Activated naive CD4-positive, alpha-beta T cell treated with anti-CD3 and anti-CD28 coated beads, Interleukin-2, amount 10 ng/mL, durations not matched to agents 7 days and 5 days (primary cell): Measurements from ENCODE around the gene NUAK1.

ENCODE experiments used
- CTCF ChIA-PET: fragments of 350-600 bp; sonication (Branson Sonifier 250); formaldehyde crosslinking; loops from one replicate; lab custom pipeline; 2021; ENCODE audit warnings: antibody characterized with exemption; lab: Charles Lee
- DNase-seq: peaks from one replicate; pipeline ENCODE4 v3.0.0-alpha.2; 2020
- H3K27ac Mint-ChIP-seq: one replicate; pipeline ENCODE4 v1.8.0; 2021; ENCODE audit warnings: mild to moderate bottlenecking, moderate library complexity, mixed read lengths
- H3K27me3 Mint-ChIP-seq: one replicate; pipeline ENCODE4 v1.8.0; 2021; ENCODE audit warnings: mild to moderate bottlenecking, mixed read lengths
- H3K36me3 Mint-ChIP-seq: one replicate; pipeline ENCODE4 v1.8.0; 2021; ENCODE audit warnings: mixed read lengths
- H3K4me1 Mint-ChIP-seq: one replicate; pipeline ENCODE4 v1.8.0; 2021; ENCODE audit warnings: mixed read lengths
- H3K4me3 Mint-ChIP-seq: one replicate; pipeline ENCODE4 v1.8.0; 2021; ENCODE audit warnings: mild to moderate bottlenecking, moderate library complexity, mixed read lengths
- H3K9me3 Mint-ChIP-seq: one replicate; pipeline ENCODE4 v1.8.0; 2021; ENCODE audit warnings: mixed read lengths

NUAK1 gene

GRCh38 chr12:106067606-106068205 lies 71.0 kb downstream of the NUAK1 start:
- Mint-ChIP-seq H3K27me3 (no peaks in the 10 kb centered on the region), H3K27ac (no peak overlapping the region)

GRCh38 chr12:106066726-106067325 lies 71.9 kb downstream of the NUAK1 start:
- no peak overlapping the region for H3K4me3 Mint-ChIP-seq
- no peaks in the 10 kb centered on the region for H3K9me3 Mint-ChIP-seq
- no peak for DNase-seq
- CTCF ChIA-PET, result no interaction called here
- H3K4me1 Mint-ChIP-seq, result no peaks in the 10 kb centered on the region
- no peak overlapping the region for H3K27ac Mint-ChIP-seq
- no peaks in the 10 kb centered on the region for H3K36me3 Mint-ChIP-seq
- H3K27me3 Mint-ChIP-seq, result no peaks in the 10 kb centered on the region

More at GRCh38 chr12:106067606-106068205, 71.0 kb downstream of the NUAK1 start:
- Mint-ChIP-seq H3K4me1 (no peaks in the 10 kb centered on the region), H3K9me3 (no peaks in the 10 kb centered on the region), H3K4me3 (no peak overlapping the region), H3K36me3 (no peaks in the 10 kb centered on the region)
- no peak for DNase-seq
- CTCF ChIA-PET, result no interaction called here

- Mint-ChIP-seq H3K27me3 (no peaks in the 10 kb centered on the region), H3K9me3 (no peaks in the 10 kb centered on the region), H3K4me3 (no peak overlapping the region), H3K36me3 (no peaks in the 10 kb centered on the region), H3K4me1 (no peaks in the 10 kb centered on the region), H3K27ac (no peak overlapping the region)
- CTCF ChIA-PET, result no interaction called here
- no peak for DNase-seq
These were observed 72.6 kb downstream of the NUAK1 start for GRCh38 chr12:106066051-106066705.

DNA sequence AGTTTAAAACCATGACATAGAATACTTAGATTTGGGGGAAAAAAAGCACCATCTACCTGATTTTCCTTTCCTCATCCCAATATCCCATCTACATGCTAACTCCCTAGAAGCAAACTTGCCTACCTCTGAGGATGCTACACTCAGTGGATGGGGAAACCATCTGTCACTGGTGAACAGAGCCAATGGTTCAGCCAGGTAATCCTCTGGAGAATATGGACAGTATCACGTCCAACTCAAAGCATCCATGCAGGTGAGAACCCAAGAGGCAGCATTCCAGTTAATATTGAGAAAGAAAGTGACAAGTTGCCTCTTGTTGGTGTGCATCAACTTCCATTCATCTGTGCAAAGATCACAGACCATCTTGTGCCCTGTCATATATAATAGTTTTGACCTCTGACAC lies 73.2 kb downstream of the NUAK1 start:
- DNase-seq, result no peak
- H3K4me3 Mint-ChIP-seq, result no peak overlapping the region
- no peaks in the 10 kb centered on the region for H3K4me1 Mint-ChIP-seq
- CTCF ChIA-PET, result no interaction called here
- H3K36me3 Mint-ChIP-seq, result no peaks in the 10 kb centered on the region
- H3K27me3 Mint-ChIP-seq, result no peaks in the 10 kb centered on the region
- H3K27ac Mint-ChIP-seq, result no peak overlapping the region
- H3K9me3 Mint-ChIP-seq, result no peaks in the 10 kb centered on the region

DNA sequence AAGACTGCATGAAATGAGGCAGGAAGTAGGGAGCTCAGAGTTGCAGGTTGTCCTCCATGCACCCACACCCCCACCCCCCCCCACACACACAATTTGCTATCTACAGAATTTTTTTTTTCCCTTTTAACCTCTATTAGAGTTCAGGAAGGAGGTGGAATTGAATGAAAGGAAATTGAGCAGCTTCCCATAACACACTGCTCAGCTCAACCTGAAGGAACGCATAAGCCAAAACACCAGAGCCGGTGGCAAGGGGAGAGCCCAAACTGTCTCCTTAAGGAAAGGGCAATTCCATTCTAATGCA lies 74.1 kb downstream of the NUAK1 start:
- no peaks in the 10 kb centered on the region for H3K9me3 Mint-ChIP-seq
- no peak for DNase-seq
- H3K4me1 Mint-ChIP-seq, result no peaks in the 10 kb centered on the region
- no peak overlapping the region for H3K27ac Mint-ChIP-seq
- H3K4me3 Mint-ChIP-seq, result no peak overlapping the region
- no peaks in the 10 kb centered on the region for H3K36me3 Mint-ChIP-seq
- H3K27me3 Mint-ChIP-seq, result no peaks in the 10 kb centered on the region
- CTCF ChIA-PET, result no interaction called here

DNA sequence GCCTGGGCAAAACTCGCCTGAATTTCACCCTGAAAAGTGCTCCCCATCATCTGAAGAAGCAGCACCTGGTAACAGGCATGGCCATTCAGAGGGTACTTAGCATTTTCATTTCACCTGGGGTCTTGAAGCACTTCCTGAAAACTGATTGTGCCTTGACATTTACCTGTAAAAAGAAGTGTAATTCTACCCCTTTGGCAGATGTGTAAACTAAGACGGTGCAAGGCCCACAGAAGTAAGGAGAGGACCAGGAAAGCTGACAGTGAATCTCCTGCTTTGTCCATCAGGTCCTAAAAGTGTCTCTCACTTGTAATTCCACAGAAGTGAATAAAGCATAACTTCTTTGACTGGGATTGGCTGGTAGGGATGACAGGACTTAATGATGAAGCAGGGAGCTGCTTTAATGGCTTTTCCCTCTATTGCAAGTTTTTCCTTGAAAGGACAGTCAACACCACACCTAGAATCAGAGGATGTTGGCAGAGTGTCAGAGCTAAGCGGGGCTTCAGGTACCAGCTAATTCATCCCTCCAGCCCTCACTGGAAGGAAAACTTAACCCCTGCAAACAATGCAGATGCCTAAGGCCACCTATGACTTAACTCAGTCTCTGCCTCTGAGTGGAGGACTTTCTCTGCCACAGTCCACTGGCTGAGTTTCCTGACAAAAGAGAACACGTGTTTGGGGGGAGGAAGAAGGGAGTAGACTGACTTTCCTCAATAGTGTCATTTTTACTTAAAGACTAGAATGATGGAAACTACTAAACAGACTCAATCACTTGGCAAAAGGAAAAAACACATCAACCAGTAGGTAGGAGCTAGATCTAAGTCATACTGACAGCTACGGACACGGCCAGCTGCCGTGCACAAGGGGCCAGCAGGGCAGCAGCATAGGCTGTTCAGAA lies 74.7 kb downstream of the NUAK1 start:
- CTCF ChIA-PET, result no interaction called here
- no peaks in the 10 kb centered on the region for H3K27me3 Mint-ChIP-seq
- H3K36me3 Mint-ChIP-seq, result no peaks in the 10 kb centered on the region
- H3K27ac Mint-ChIP-seq, result no peak overlapping the region
- no peak for DNase-seq
- H3K4me3 Mint-ChIP-seq, result no peak overlapping the region
- no peaks in the 10 kb centered on the region for H3K4me1 Mint-ChIP-seq
- H3K9me3 Mint-ChIP-seq, result no peaks in the 10 kb centered on the region

DNA sequence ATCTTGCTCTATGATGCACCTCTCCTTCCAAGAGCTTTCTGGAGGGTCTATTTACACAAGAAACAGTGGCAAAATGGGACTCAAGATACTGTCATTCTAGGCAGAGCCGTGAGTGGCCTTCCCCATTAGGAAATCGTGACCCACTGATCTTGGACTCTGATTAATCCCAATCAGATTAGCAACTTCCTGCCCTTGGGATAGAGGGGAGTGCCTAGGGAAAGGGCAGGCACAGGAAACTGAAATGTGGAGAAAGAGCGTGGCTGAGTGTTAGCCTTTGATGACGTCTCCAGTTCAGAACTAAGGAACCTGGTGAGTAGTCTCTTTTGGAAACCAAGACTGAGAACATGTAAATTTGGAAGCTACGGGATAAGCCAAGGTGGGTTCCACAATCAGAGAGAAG lies 76.1 kb downstream of the NUAK1 start:
- no peak overlapping the region for H3K4me3 Mint-ChIP-seq
- H3K27ac Mint-ChIP-seq, result no peak overlapping the region
- H3K9me3 Mint-ChIP-seq, result no peaks in the 10 kb centered on the region
- H3K27me3 Mint-ChIP-seq, result no peaks in the 10 kb centered on the region
- H3K36me3 Mint-ChIP-seq, result no peaks in the 10 kb centered on the region
- no peak for DNase-seq
- no peaks in the 10 kb centered on the region for H3K4me1 Mint-ChIP-seq
- CTCF ChIA-PET, result no interaction called here

DNA sequence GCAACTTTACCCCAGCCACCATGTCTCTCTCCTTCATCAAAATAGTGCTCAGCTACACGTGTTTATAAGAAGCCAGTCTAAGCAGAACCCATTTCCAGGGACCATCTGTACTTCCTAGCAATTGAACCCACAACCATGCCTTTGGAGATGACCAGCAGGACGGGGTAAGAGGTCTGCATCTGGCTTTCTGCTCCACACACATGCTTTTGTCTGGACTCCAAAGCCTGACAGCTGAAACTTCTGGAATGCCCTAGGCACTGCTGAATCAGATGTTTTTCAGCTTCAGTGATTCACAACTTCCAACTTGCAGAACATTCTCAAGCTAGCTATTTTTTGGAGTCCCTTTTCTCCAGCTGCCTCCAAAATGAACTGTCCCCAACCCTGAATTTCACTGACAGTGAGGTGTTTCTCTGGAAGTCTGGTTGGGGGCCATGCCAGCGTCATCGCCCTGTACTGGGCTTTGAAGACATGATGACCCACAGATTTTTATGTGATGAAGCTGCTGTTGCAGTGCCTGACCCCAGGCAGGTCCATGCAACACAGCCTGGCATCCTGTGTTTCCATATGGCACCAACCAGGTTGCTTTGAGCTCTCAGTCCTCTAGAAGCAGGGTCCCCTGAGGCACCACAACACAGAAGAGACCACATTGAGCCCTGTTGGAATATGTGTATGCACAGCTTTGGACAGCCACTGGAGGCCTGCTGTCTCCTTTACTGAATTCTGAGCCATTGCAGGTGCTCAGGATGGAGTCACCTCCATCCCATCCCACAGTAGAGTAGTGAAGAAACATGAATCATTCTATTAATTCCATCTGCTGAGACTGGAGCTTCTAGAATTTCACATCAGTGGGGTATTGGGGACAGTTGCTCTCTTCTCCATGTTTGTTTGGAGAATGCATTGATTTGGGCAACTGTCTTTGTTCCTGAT lies 80.2 kb downstream of the NUAK1 start:
- Mint-ChIP-seq H3K9me3 (no peaks in the 10 kb centered on the region), H3K4me1 (no peaks in the 10 kb centered on the region), H3K27me3 (no peaks in the 10 kb centered on the region), H3K4me3 (no peak overlapping the region), H3K27ac (no peak overlapping the region), H3K36me3 (no peaks in the 10 kb centered on the region)
- CTCF ChIA-PET, result no interaction called here
- DNase-seq, result no peak

GRCh38 chr12:106054049-106054448 lies 84.7 kb downstream of the NUAK1 start:
- no peak for DNase-seq
- CTCF ChIA-PET, result interaction anchor here (1.2 kb wide), 1 partner anchor 82 kb away, joined by 3 read pairs; no protein-coding TSS in a partner anchor
- H3K27me3 Mint-ChIP-seq, result peaks cover 4% of the 10 kb centered on the region
- no peaks in the 10 kb centered on the region for H3K36me3 Mint-ChIP-seq
- H3K27ac Mint-ChIP-seq, result no peak overlapping the region
- H3K9me3 Mint-ChIP-seq, result no peaks in the 10 kb centered on the region
- H3K4me3 Mint-ChIP-seq, result no peak overlapping the region
- H3K4me1 Mint-ChIP-seq, result no peaks in the 10 kb centered on the region

DNA sequence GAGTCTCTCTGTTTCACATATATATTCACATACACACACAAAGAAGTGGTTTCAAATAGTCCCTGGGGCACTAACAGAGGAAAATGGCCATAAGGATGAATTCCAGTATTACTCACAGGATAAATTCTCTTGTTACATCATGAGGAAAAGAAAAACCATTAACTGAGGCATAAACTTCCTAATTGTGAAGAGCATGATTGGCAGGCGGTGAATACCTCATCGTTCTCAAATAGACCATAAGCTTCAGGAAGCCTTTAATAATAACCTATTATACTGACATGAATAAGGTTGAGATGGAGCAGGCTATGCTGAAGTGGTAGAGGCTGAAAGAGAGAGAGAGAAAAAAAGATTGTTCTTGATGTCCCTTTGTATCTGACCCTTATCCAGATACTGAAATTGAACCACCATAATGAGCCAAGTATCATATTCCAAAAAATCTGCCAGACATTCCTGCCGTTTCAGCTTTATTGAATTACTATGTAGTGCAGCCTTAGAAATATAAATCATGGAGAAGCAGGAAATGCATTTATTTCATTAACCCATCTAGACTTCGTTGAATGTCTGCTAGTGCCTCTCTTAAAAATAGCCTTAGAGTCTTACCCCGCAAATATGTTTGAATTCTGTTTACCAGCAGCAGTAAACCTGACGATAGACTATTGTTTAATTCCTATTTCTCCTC lies 86.8 kb downstream of the NUAK1 start:
- Mint-ChIP-seq H3K27ac (no peak overlapping the region), H3K9me3 (no peaks in the 10 kb centered on the region), H3K4me1 (no peaks in the 10 kb centered on the region), H3K36me3 (no peaks in the 10 kb centered on the region), H3K4me3 (no peak overlapping the region), H3K27me3 (peaks cover 4% of the 10 kb centered on the region)
- CTCF ChIA-PET, result no interaction called here
- DNase-seq, result no peak

- DNase-seq, result no peak
- H3K4me1 Mint-ChIP-seq, result no peaks in the 10 kb centered on the region
- peaks cover 4% of the 10 kb centered on the region for H3K27me3 Mint-ChIP-seq
- CTCF ChIA-PET, result no interaction called here
- H3K4me3 Mint-ChIP-seq, result no peak overlapping the region
- no peaks in the 10 kb centered on the region for H3K9me3 Mint-ChIP-seq
- no peak overlapping the region for H3K27ac Mint-ChIP-seq
- H3K36me3 Mint-ChIP-seq, result no peaks in the 10 kb centered on the region
These were observed 89.2 kb downstream of the NUAK1 start for GRCh38 chr12:106049546-106049945.

GRCh38 chr12:106049105-106049504 lies 89.6 kb downstream of the NUAK1 start:
- no peaks in the 10 kb centered on the region for H3K9me3 Mint-ChIP-seq
- H3K27ac Mint-ChIP-seq, result no peak overlapping the region
- H3K4me1 Mint-ChIP-seq, result no peaks in the 10 kb centered on the region
- H3K4me3 Mint-ChIP-seq, result no peak overlapping the region
- CTCF ChIA-PET, result no interaction called here
- H3K36me3 Mint-ChIP-seq, result no peaks in the 10 kb centered on the region
- no peak for DNase-seq
- peaks cover 4% of the 10 kb centered on the region for H3K27me3 Mint-ChIP-seq

DNA sequence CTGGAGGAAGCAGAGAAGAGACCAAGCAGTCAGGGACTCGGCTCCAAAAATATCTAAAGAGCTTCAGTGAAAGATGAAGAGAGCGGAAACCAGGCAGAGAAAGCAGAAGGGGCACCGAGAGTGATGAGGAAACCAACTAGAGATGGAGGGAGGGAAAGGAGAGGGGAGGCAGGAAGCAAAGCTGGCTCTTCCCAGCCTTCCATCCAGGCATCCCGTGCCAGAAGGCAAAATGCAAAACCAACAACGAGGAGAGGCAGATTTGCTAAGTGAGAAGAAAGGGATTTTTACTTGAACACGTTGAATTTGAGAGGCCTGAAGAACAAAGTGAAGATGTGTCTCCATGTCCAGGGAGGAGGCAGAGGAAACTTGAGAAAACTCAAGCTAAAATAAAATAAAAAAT lies 90.1 kb downstream of the NUAK1 start:
- H3K4me1 Mint-ChIP-seq, result no peaks in the 10 kb centered on the region
- no peak for DNase-seq
- H3K4me3 Mint-ChIP-seq, result no peak overlapping the region
- CTCF ChIA-PET, result no interaction called here
- H3K27me3 Mint-ChIP-seq, result peaks cover 4% of the 10 kb centered on the region
- no peak overlapping the region for H3K27ac Mint-ChIP-seq
- no peaks in the 10 kb centered on the region for H3K36me3 Mint-ChIP-seq
- no peaks in the 10 kb centered on the region for H3K9me3 Mint-ChIP-seq
